IMR-90 (cell line): ENCODE results near the gene SNRNP200. TPM values are rescaled to one million over a fixed set of nuclear protein-coding genes. Genes with fewer than 3 reads are reported as not detected.

Experiments
- ATAC-seq: fragments of 200-7000 bp; cut with Tn5 transposase; 2 replicates; pipeline ENCODE4 v1.9.1; 2020; ENCODE audit warnings: low read depth, mild to moderate bottlenecking, moderate library complexity
- BruUV-seq: library from RNA; stranded (reverse); fragments of 400-500 nt; replicated peaks from 2 replicates; lab custom pipeline; 2021; lab: Mats Ljungman, UMichigan
- CTCF ChIA-PET: fragments of 300-600 bp; formaldehyde crosslinking; extraction: SDS; loops from one replicate; lab custom pipeline; 2021; ENCODE audit warnings: antibody characterized with exemption; lab: Yijun Ruan, JAX
- POLR2A ChIA-PET: fragments of 300-600 bp; sonication (Branson Sonifier 250); formaldehyde crosslinking; loops from one replicate; lab custom pipeline; 2022; ENCODE audit warnings: antibody characterized with exemption; ENCODE audit not compliant: unreplicated experiment; lab: Charles Lee
- DNase-seq: peaks from one replicate; pipeline ENCODE4 v3.0.0; 2013
- H2AFZ ChIP-seq: replicated peaks from 2 replicates; pipeline ENCODE3; 2013; ENCODE audit warnings: low read length, mild to moderate bottlenecking; ENCODE audit not compliant: poor library complexity
- H2AK5ac ChIP-seq: 2 replicates; pipeline ENCODE4 v1.6.1; 2013; ENCODE audit warnings: low read depth, low read length, inconsistent platforms
- H2AK9ac ChIP-seq: replicated peaks from 2 replicates; pipeline ENCODE3; 2013; ENCODE audit warnings: mild to moderate bottlenecking, low read depth, low read length, moderate library complexity; ENCODE audit not compliant: poor library complexity
- H2BK120ac ChIP-seq: 2 replicates; pipeline ENCODE4 v1.6.1; 2013; ENCODE audit warnings: low read depth, low read length, inconsistent platforms
- H2BK15ac ChIP-seq: 3 replicates; pipeline ENCODE4 v1.6.1; 2013; ENCODE audit warnings: low read depth, low read length, inconsistent platforms
- H2BK20ac ChIP-seq: 2 replicates; pipeline ENCODE4 v1.6.1; 2013; ENCODE audit warnings: low read depth, mild to moderate bottlenecking, inconsistent platforms, low read length, moderate library complexity
- H2BK5ac ChIP-seq: 2 replicates; pipeline ENCODE4 v1.6.1; 2013; ENCODE audit warnings: mild to moderate bottlenecking, low read depth, low read length, inconsistent platforms; ENCODE audit not compliant: poor library complexity, severe bottlenecking
- H3K14ac ChIP-seq: replicated peaks from 2 replicates; pipeline ENCODE4 v1.6.1; 2013; ENCODE audit warnings: low read depth, low read length, inconsistent platforms
- H3K18ac ChIP-seq: 2 replicates; pipeline ENCODE4 v1.6.1; 2013; ENCODE audit warnings: low read depth, low read length, control low read depth
- H3K23ac ChIP-seq: 2 replicates; pipeline ENCODE4 v1.6.1; 2013; ENCODE audit warnings: low read depth, low read length, inconsistent platforms
- H3K27ac ChIP-seq: 2 replicates; pipeline ENCODE4 v1.5.1; 2013; ENCODE audit warnings: mild to moderate bottlenecking, control low read depth, low read length; ENCODE audit not compliant: insufficient read depth
- H3K27me3 ChIP-seq: 2 replicates; pipeline ENCODE4 v1.6.1; 2013; ENCODE audit warnings: low read length; ENCODE audit not compliant: control insufficient read depth, insufficient read depth
- H3K36me3 ChIP-seq: 2 replicates; pipeline ENCODE4 v1.6.1; 2013; ENCODE audit warnings: low read length, mixed read lengths; ENCODE audit not compliant: control insufficient read depth, insufficient read depth
- H3K4ac ChIP-seq: 2 replicates; pipeline ENCODE4 v1.6.1; 2013; ENCODE audit warnings: low read depth, low read length, inconsistent platforms
- H3K4me1 ChIP-seq: 2 replicates; pipeline ENCODE4 v1.6.1; 2013; ENCODE audit warnings: low read length, mixed read lengths; ENCODE audit not compliant: control insufficient read depth, insufficient read depth
- H3K4me2 ChIP-seq: 2 replicates; pipeline ENCODE4 v1.6.1; 2013; ENCODE audit warnings: low read depth, mild to moderate bottlenecking, control low read depth, low read length, moderate library complexity
- H3K4me3 ChIP-seq: 2 replicates; pipeline ENCODE4 v1.5.1; 2013; ENCODE audit warnings: low read depth, mild to moderate bottlenecking, control low read depth, low read length, moderate library complexity; ENCODE audit not compliant: insufficient read depth
- H3K56ac ChIP-seq: 2 replicates; pipeline ENCODE4 v1.6.1; 2013; ENCODE audit warnings: low read length, inconsistent platforms; ENCODE audit not compliant: insufficient read depth; ENCODE audit errors: extremely low read depth
- H3K79me1 ChIP-seq, 2 experiments: 2 replicates each; pipeline ENCODE4 v1.6.1; 2013; ENCODE audit warnings: low read length in 2 of 2, inconsistent platforms in 1 of 2, low read depth in 1 of 2
- H3K9ac ChIP-seq: 2 replicates; pipeline ENCODE4 v1.6.1; 2013; ENCODE audit warnings: low read depth, low read length, control low read depth
- H3K9me1 ChIP-seq: 2 replicates; pipeline ENCODE4 v1.6.1; 2013; ENCODE audit warnings: low read length, inconsistent platforms; ENCODE audit not compliant: insufficient read depth
- H3K9me3 ChIP-seq: 2 replicates; pipeline ENCODE4 v1.6.1; 2013; ENCODE audit warnings: low read length; ENCODE audit not compliant: control insufficient read depth, insufficient read depth
- H4K20me1 ChIP-seq: 2 replicates; pipeline ENCODE4 v1.6.1; 2013; ENCODE audit warnings: low read length, inconsistent platforms; ENCODE audit not compliant: insufficient read depth
- H4K5ac ChIP-seq: 2 replicates; pipeline ENCODE4 v1.6.1; 2013; ENCODE audit warnings: mild to moderate bottlenecking, low read depth, low read length, control low read depth
- H4K8ac ChIP-seq, 2 experiments: 2 replicates each; pipeline ENCODE4 v1.6.1; 2013; ENCODE audit warnings: low read depth in 2 of 2, low read length in 2 of 2, control low read depth in 1 of 2, inconsistent platforms in 1 of 2
- H4K91ac ChIP-seq: 2 replicates; pipeline ENCODE4 v1.6.1; 2013; ENCODE audit warnings: low read depth, low read length, inconsistent platforms; ENCODE audit not compliant: insufficient read depth
- CEBPB ChIP-seq: IDR thresholded peaks from 2 replicates; pipeline ENCODE4 v1.6.1; 2012; ENCODE audit warnings: low read depth, low read length, improper control_type of control experiment
- FOS ChIP-seq: fragments of 150-350 bp; IDR thresholded peaks from 2 replicates; pipeline ENCODE4 v1.6.1; 2016; ENCODE audit warnings: low read depth, low read length
- NFE2L2 ChIP-seq: fragments of 150-350 bp; IDR thresholded peaks from 2 replicates; pipeline ENCODE4 v1.6.1; 2016; ENCODE audit warnings: low read depth, mild to moderate bottlenecking, low read length
- POLR2A ChIP-seq: IDR thresholded peaks from 2 replicates; pipeline ENCODE4 v1.6.1; 2012; ENCODE audit warnings: mild to moderate bottlenecking, low read depth, low read length
- RAD21 ChIP-seq: IDR thresholded peaks from 2 replicates; pipeline ENCODE4 v1.6.1; 2012; ENCODE audit warnings: low read length, improper control_type of control experiment
- RCOR1 ChIP-seq: IDR thresholded peaks from 2 replicates; pipeline ENCODE4 v1.6.1; 2012; ENCODE audit warnings: mild to moderate bottlenecking, low read length, improper control_type of control experiment; ENCODE audit not compliant: insufficient replicate concordance
- SMC3 ChIP-seq: fragments of 150-350 bp; IDR thresholded peaks from 2 replicates; pipeline ENCODE4 v1.6.1; 2016; ENCODE audit warnings: low read depth, mild to moderate bottlenecking, antibody characterized with exemption, low read length, moderate library complexity
- USF2 ChIP-seq: fragments of 150-350 bp; IDR thresholded peaks from 2 replicates; pipeline ENCODE4 v1.6.1; 2017; ENCODE audit warnings: mild to moderate bottlenecking, antibody characterized with exemption, low read length, low read depth
- WGBS, 2 experiments: methylation state at CpG; one replicate each; pipeline versions ENCODE4 v1.1.5 to v1.1.7; 2013; ENCODE audit warnings: missing lambda C conversion rate in 2 of 2; ENCODE audit not compliant: insufficient read length in 1 of 2; ENCODE audit errors: extremely low coverage in 2 of 2; 5-methylcytosine and 5-hydroxymethylcytosine counted together
- dilution Hi-C: fragments of 300-500 bp; cut with HindIII; formaldehyde crosslinking; loops from one replicate; pipeline ENCODE4 v1.14.3; 2018; ENCODE audit warnings: low sequenced_read_pairs; ENCODE audit not compliant: unreplicated experiment
- in situ Hi-C: fragments of 300-500 bp; cut with MboI; formaldehyde crosslinking; loops from 3 replicates; pipeline ENCODE4 v1.14.3; 2019; ENCODE audit warnings: low sequenced_read_pairs, inconsistent platforms, mixed read lengths
- intact Hi-C: fragments of 100-400 bp; cut with micrococcal nuclease; formaldehyde crosslinking; loops from 2 replicates; pipeline ENCODE4 v1.10.0; 2022
- polyA plus RNA-seq, 3 experiments: library from polyadenylated mRNA; depleted of rRNA; stranded (reverse); fragments of >200 nt; gene quantifications; 2 replicates each; pipeline ENCODE4 v1.2.3, GENCODE V29; 2012; ENCODE audit warnings: low replicate concordance in 1 of 3
- total RNA-seq: library from RNA; depleted of rRNA; stranded (reverse); fragments of >200 nt; gene quantifications from 2 replicates; pipeline ENCODE4 v1.2.3, GENCODE V29; 2012
- TF ChIP-seq, protein P1 (sequence below): conservative IDR thresholded peaks from 2 replicates; pipeline ENCODE4 v1.5.1; 2012; ENCODE audit warnings: mild to moderate bottlenecking, low read depth, low read length, improper control_type of control experiment
- TF ChIP-seq, protein P2 (sequence below): fragments of 150-350 bp; IDR thresholded peaks from 2 replicates; pipeline ENCODE4 v1.6.1; 2016; ENCODE audit warnings: low read depth, mild to moderate bottlenecking, low read length, moderate library complexity, borderline replicate concordance

Gene SNRNP200
- total and polyA plus RNA-seq, 2 of the 4 experiments (the other 2 are of a cell fraction) = 44.1 to 108 TPM

DNA sequence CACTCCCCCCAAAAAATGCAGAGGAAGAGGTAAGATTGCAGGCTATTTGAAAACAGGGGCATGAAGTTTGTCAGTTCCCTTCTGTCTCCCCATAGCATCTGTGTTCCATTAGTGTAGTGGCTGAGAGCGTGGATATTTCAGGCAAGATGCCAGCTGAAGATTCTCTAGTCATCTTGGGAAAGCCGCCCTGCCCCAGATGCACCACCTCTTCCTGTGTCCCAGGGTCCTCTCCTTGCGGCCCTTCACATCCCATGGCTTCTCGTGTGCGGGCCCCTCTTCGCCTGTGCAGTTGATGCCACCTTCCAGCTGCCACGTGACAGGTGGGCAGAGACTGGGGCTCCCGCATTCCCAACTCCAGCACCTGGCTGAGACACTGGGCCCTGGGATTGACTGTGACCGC lies 55.7 kb downstream of the SNRNP200 start:
- Histone ChIP-seq H3K18ac (no peak overlapping the region), H3K9me1 (peaks cover 29% of the 10 kb centered on the region), H3K4ac (no peak overlapping the region), H4K8ac (peak overlapping the region in 1 of 2 experiments; percentile 35; a peak in 1 of 4 replicates), H3K4me2 (no peak overlapping the region), H3K4me3 (no peak overlapping the region), H4K91ac (peak overlapping the region; percentile 24; the same call in 1 of the 2 replicates), H3K23ac (no peak overlapping the region), H2AFZ (peak overlapping the region; percentile 16), H3K14ac (no peak overlapping the region), H3K9ac (no peak overlapping the region), H2AK9ac (peak overlapping the region; percentile 68), H3K27me3 (no peaks in the 10 kb centered on the region), H3K79me1 (peaks cover 7 to 23% of the 10 kb centered on the region in 2 experiments; a peak in 3 of 4 replicates), H3K36me3 (peaks cover 28% of the 10 kb centered on the region), H2BK20ac (no peak overlapping the region), H2AK5ac (0 out of 2 replicates have a peak overlapping the region, but pooled peaks have one; percentile 33), H3K4me1 (peaks cover 11% of the 10 kb centered on the region), H3K56ac (no peak overlapping the region), H2BK120ac (no peak overlapping the region), H2BK15ac (no peak overlapping the region), H4K20me1 (peaks cover 7% of the 10 kb centered on the region), H2BK5ac (no peak overlapping the region), H3K9me3 (peaks cover 2% of the 10 kb centered on the region; the same call in 1 of the 2 replicates), H4K5ac (no peak overlapping the region), H3K27ac (no peak overlapping the region)
- BruUV-seq = no TSS peak
- CTCF ChIA-PET = no interaction called here
- intact Hi-C loops = no loop called here
- 92% methylated on average over 2 of the region's 9 CpGs; no CpG with 5 or more reads in 1 of the 2 experiments for WGBS, 2 experiments
- dilution Hi-C loops = no loop called here
- DNase-seq = peak; percentile 64
- POLR2A ChIA-PET = no interaction called here
- in situ Hi-C loops = loop anchor here (25.0 kb wide), 1 partner anchor 237 kb away; no protein-coding TSS in a partner anchor
- no peak for TF ChIP-seq CEBPB
- no peak for TF ChIP-seq FOS
- TF ChIP-seq, protein P1, sequence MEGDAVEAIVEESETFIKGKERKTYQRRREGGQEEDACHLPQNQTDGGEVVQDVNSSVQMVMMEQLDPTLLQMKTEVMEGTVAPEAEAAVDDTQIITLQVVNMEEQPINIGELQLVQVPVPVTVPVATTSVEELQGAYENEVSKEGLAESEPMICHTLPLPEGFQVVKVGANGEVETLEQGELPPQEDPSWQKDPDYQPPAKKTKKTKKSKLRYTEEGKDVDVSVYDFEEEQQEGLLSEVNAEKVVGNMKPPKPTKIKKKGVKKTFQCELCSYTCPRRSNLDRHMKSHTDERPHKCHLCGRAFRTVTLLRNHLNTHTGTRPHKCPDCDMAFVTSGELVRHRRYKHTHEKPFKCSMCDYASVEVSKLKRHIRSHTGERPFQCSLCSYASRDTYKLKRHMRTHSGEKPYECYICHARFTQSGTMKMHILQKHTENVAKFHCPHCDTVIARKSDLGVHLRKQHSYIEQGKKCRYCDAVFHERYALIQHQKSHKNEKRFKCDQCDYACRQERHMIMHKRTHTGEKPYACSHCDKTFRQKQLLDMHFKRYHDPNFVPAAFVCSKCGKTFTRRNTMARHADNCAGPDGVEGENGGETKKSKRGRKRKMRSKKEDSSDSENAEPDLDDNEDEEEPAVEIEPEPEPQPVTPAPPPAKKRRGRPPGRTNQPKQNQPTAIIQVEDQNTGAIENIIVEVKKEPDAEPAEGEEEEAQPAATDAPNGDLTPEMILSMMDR = no peak
- no peak for TF ChIP-seq POLR2A
- no peak for TF ChIP-seq RAD21
- no peak for TF ChIP-seq SMC3
- TF ChIP-seq, protein P2, sequence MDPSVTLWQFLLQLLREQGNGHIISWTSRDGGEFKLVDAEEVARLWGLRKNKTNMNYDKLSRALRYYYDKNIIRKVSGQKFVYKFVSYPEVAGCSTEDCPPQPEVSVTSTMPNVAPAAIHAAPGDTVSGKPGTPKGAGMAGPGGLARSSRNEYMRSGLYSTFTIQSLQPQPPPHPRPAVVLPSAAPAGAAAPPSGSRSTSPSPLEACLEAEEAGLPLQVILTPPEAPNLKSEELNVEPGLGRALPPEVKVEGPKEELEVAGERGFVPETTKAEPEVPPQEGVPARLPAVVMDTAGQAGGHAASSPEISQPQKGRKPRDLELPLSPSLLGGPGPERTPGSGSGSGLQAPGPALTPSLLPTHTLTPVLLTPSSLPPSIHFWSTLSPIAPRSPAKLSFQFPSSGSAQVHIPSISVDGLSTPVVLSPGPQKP = no peak
- TF ChIP-seq RCOR1 = no peak
- TF ChIP-seq USF2 = no peak
- TF ChIP-seq NFE2L2 = no peak
- ATAC-seq = no peak
